Hematopoietic multipotent progenitor cell treated with erythropoietin and hydrocortisone succinate and interleukin-3 and kit ligand, for 4 days (in vitro differentiated cells): ENCODE data around the gene TAMALIN.

Experiments used
- DNase-seq: peaks from one replicate; pipeline ENCODE4 v3.0.0-alpha.2; 2015

The TAMALIN gene

DNA sequence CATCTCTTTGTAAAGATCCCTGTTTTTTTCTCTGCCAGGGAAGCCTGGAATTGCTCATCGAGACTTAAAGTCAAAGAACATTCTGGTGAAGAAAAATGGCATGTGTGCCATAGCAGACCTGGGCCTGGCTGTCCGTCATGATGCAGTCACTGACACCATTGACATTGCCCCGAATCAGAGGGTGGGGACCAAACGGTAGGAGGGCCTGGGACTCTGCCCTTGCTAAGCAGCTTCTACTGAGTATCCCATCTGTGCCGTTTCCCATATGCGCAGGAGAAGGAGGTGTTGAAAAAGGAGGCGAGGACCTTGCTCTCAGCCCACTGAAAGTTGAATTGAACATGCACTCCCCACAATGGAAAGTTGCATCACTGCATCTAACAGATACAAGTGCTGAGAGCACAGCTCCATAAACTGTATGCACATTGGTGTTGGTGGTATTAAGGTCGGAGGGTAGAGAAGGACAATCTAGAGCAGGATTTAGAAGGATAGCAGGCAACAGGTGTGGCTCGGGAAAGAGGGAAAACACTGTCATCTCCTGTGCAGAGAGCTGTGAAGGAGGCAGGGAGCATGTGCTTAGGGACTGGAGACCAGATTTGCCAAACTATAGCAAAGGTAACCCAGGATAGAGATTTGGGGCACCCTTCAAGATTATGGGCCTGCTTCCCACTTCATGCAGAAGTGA is 21.5 kb upstream of the TAMALIN start:
- no peak for DNase-seq

- DNase-seq: no peak
Measured at GRCh38 chr12:51986834-51987233, 19.9 kb upstream of the TAMALIN start.

GRCh38 chr12:51992246-51992645 is 14.5 kb upstream of the TAMALIN start:
- DNase-seq: no peak

DNA sequence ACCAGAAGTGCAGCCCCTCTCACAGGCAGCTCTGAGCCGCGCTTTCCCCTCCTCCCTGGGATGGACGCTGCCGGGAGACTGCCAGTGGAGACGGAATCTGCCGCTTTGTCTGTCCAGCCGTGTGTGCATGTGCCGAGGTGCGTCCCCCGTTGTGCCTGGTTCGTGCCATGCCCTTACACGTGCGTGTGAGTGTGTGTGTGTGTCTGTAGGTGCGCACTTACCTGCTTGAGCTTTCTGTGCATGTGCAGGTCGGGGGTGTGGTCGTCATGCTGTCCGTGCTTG is 12.3 kb upstream of the TAMALIN start:
- DNase-seq: no peak

DNA sequence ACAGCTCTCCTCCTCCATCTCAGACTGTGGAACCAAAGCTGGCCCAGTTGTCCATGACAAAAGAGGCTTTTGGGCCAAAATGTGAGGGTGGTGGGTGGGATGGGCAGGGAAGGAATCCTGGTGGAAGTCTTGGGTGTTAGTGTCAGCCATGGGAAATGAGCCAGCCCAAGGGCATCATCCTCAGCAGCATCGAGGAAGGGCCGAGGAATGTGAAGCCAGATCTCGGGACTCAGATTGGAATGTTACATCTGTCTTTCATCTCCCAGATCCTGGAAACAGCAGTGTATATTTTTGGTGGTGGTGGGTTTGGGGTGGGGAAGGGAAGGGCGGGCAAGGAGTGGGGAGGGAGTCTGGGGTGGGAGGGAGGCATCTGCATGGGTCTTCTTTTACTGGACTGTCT is 11.8 kb upstream of the TAMALIN start:
- DNase-seq: no peak

GRCh38 chr12:51997136-51997535 is 9.6 kb upstream of the TAMALIN start:
- no peak for DNase-seq

- no peak for DNase-seq
Measured at GRCh38 chr12:52003016-52003550, 3.7 kb upstream of the TAMALIN start.

DNA sequence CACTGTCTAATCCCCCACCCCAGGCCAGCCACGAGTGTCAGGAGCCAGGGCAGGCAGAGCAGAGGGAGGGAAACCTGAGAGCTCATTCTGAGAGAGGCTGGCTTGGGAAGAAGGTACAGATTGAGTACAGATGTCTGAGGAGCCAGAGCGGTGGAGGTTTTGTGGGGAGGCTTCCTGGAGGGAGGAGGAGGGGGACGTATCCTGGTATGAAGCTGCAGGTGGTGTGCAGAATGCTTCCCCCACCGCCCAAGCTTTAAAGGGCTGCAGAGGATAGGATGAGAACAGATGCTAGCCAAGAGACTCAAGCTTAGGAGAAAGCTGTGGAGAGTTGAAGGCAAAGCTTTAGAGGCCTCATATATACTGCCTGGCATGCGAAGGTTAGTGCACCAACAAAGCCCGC is 3.2 kb upstream of the TAMALIN start:
- DNase-seq: no peak

- DNase-seq: peak; percentile 32
Measured at GRCh38 chr12:52004042-52004648, 2.6 kb upstream of the TAMALIN start.

DNA sequence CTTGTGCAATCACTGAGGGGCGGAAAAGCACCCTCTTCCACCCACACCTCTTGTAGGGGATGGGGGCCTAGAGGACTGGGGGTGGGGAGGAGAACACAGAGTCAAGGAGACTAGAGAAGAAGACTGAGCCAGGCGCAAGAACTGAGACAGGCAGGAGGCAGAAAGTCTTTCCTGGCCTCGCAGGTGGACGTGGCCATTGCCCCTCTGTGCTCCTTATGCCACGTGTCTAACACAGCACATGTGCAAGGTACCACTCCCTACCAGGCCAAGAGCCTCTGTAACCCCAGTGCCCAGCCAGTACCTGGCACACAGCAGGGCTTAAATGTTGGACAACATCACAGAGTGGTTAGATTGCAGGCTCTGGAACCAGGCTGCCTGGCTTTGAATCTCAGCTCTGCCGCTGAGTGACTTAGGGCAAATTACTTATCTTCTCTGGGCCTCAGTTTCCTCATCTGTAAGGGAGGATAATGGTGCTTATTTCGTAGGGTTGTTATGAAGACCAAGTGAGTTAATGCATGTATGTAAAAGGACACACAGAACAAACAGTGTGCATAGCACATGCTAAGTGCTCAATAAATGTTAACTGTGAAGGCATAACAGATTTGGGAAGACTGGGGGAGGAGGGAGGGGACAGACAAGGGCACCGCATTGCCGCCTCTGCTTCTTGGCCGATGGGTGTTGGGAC is 1.4 kb upstream of the TAMALIN start:
- DNase-seq: no peak

DNA sequence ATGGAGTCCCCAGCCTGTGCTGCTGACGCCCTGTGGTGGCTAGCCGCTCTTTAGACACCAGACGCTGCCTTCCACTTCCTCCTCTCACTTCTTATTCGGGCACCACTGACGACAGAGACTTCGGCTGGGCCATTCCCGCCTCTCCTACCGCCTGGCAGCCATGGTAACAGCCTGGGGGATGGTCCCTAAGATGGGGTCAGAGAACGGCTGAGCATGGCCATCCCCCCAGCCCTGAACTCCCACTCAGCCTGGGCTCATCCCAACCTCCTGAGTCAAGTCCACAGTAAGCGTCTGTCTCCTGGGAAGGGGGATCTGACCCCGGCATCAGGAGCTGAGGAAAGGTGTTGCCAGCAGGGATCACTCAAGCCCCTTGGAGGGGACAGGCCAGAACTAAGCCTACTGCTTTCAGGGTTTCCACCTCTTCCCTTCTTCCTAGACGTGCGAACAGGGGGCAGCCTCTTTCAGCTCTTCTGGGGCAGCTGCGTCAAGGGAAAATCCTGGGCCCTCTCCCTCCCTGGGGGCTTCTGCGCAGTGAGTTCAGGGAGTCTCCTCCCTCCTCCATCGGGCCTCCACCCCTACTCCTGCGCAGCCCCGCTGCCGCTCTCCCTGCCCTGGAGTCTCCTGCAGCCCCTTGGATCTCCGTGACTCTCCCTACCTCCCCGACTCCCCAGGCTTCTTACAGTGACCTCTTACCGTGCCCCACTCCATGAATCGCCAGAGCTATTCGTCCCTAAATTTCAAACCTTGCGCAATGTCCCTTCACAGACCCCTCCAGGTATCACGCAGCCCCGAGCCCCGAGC is 643 bp upstream of the TAMALIN start:
- DNase-seq: peak; percentile 85

GRCh38 chr12:52007158-52007921 is 594 bp downstream of the TAMALIN start:
- DNase-seq: peak; percentile 41

- no peak for DNase-seq
Measured at GRCh38 chr12:52007982-52008510, 1.3 kb downstream of the TAMALIN start.

GRCh38 chr12:52009081-52009751 is 2.5 kb downstream of the TAMALIN start:
- DNase-seq: no peak

DNA sequence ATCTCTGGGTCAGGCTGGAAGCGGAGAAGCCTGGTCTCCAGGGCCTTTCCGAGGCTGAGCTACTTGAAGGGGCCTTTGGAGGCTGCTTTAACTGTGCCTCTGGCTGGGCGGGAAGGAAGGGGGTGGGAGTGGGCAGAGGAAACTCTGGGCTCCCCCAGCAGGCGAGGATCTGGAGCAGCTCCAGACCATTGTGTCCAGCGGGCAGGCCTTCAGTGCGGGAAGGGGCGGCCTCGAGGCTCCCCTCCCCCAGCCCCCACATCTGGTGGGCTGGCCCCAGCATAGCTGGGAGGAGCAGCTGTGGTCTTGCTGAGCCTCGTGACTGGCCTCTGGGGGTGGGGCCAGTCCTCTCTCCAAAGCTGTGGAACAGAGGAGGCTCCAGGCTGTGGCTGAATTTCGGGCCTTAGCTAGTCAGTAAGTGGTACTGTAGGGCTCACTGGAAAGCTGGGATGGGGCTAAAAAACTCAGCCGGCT is 3.4 kb downstream of the TAMALIN start:
- peak; percentile 73 for DNase-seq

- no peak for DNase-seq
Measured at GRCh38 chr12:52010692-52011601, 4.2 kb downstream of the TAMALIN start.

DNA sequence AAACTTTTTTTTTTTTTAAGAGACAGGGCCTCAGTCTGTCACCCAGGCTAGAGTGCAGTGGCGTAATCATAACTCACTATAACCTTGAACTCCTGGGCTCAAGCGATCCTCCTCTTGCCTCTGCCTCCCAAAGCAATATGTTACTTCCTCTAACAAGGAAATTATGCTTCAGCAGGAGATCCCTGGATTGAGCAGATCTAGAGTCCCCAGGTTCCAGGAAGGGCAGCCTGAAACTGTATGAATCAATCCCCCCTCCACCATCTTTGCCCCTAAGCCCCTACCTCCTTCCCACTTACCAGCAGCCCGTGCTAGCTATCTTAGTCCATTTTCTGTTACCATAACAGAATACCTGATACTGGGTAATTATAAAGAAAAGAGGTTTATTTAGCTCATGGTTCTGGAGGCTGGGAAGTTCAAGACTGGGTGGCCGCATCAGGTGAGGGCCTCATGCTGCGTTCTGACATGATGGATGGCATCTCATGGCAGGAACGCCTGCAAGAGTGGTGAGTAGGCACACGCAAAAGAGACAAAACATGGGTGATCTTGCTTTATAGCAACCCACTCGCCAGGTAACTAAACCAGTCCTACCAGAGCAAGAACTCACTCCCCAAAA is 5.0 kb downstream of the TAMALIN start:
- no peak for DNase-seq

GRCh38 chr12:52013626-52014310 is 7.0 kb downstream of the TAMALIN start:
- no peak for DNase-seq
